H1 (cell line): ENCODE results near the gene ARHGAP42. TPM values are rescaled to one million over a fixed set of nuclear protein-coding genes. Genes with fewer than 3 reads are reported as not detected.

Experiments used
- CTCF ChIA-PET: fragments of 300-600 bp; sonication (Branson Sonifier 250); formaldehyde crosslinking; loops from one replicate; lab custom pipeline; 2021; ENCODE audit not compliant: partially characterized antibody; lab: Charles Lee
- POLR2A ChIA-PET: fragments of 300-600 bp; sonication (Branson Sonifier 250); formaldehyde crosslinking; loops from one replicate; lab custom pipeline; 2021; ENCODE audit warnings: inconsistent platforms; ENCODE audit not compliant: partially characterized antibody; lab: Charles Lee
- DNase-seq, 2 experiments: peaks; one replicate each; pipeline versions ENCODE4 v3.0.0 to v3.0.0-alpha.2; 2010 to 2022; ENCODE audit warnings: low spot score in 2 of 2, low read depth in 1 of 2, mixed read lengths in 1 of 2
- FAIRE-seq: peaks from 2 replicates; lab custom pipeline; 2011; peaks lifted over from hg19 to GRCh38; lab: Jason Lieb, UNC
- H2AFZ ChIP-seq: 2 replicates; pipeline ENCODE4 v1.8.1; 2012; ENCODE audit warnings: low read length, inconsistent platforms
- H2AK5ac ChIP-seq: 2 replicates; pipeline ENCODE4 v1.6.1; 2013; ENCODE audit warnings: low read depth, low read length
- H2BK120ac ChIP-seq: replicated peaks from 2 replicates; pipeline ENCODE3; 2013; ENCODE audit warnings: low read depth, low read length, inconsistent platforms
- H2BK12ac ChIP-seq: 2 replicates; pipeline ENCODE4 v1.6.1; 2013; ENCODE audit warnings: low read depth, low read length
- H2BK15ac ChIP-seq: 2 replicates; pipeline ENCODE4 v1.6.1; 2013; ENCODE audit warnings: low read length
- H2BK20ac ChIP-seq: 2 replicates; pipeline ENCODE4 v1.6.1; 2013; ENCODE audit warnings: low read length
- H2BK5ac ChIP-seq: 2 replicates; pipeline ENCODE4 v1.6.1; 2013; ENCODE audit warnings: low read depth, low read length
- H3K14ac ChIP-seq: 2 replicates; pipeline ENCODE4 v1.6.1; 2013; ENCODE audit warnings: inconsistent platforms; ENCODE audit not compliant: insufficient read length
- H3K18ac ChIP-seq: 2 replicates; pipeline ENCODE4 v1.6.1; 2013; ENCODE audit warnings: low read length; ENCODE audit errors: extremely low read depth
- H3K23ac ChIP-seq: 2 replicates; pipeline ENCODE4 v1.6.1; 2013; ENCODE audit warnings: inconsistent platforms; ENCODE audit not compliant: insufficient read length
- H3K23me2 ChIP-seq: 2 replicates; pipeline ENCODE4 v1.6.1; 2013; ENCODE audit warnings: low read depth, low read length
- H3K27ac ChIP-seq: 2 replicates; pipeline ENCODE4 v1.6.1; 2011; ENCODE audit warnings: low read depth, low read length, inconsistent platforms
- H3K27me3 ChIP-seq, 4 experiments: replicated peaks in 1 of 4; 1 replicate in 1 of 4; 2 replicates in 3 of 4; pipeline versions ENCODE4 v1.6.1 to v1.8.1; 2011 to 2013; ENCODE audit warnings: low read length in 3 of 4, mild to moderate bottlenecking in 3 of 4, inconsistent platforms in 2 of 4, mixed read lengths in 2 of 4, moderate library complexity in 1 of 4; ENCODE audit not compliant: control insufficient read depth in 3 of 4, insufficient read depth in 3 of 4; ENCODE audit errors: extremely low read depth in 1 of 4
- H3K36me3 ChIP-seq, 4 experiments: 2 replicates each; pipeline versions ENCODE4 v1.6.1 to v1.8.1; 2011 to 2013; ENCODE audit warnings: mild to moderate bottlenecking in 4 of 4, low read length in 3 of 4, moderate library complexity in 2 of 4, control low read depth in 1 of 4, inconsistent platforms in 1 of 4; ENCODE audit not compliant: insufficient read depth in 4 of 4, control insufficient read depth in 2 of 4
- H3K4ac ChIP-seq: replicated peaks from 2 replicates; pipeline ENCODE3; 2013; ENCODE audit warnings: low read length, low read depth, mixed read lengths, inconsistent platforms; ENCODE audit not compliant: insufficient read length
- H3K4me1 ChIP-seq, 4 experiments: replicated peaks in 1 of 4; 1 replicate in 1 of 4; 2 replicates in 3 of 4; pipeline versions ENCODE4 v1.6.1 to v1.8.1; 2011 to 2013; ENCODE audit warnings: low read length in 3 of 4, inconsistent platforms in 2 of 4, mixed read lengths in 1 of 4; ENCODE audit not compliant: insufficient read depth in 4 of 4, control insufficient read depth in 3 of 4
- H3K4me2 ChIP-seq, 2 experiments: 2 replicates each; pipeline versions ENCODE4 v1.6.1 to v1.8.1; 2011 to 2013; ENCODE audit warnings: low read depth in 2 of 2, low read length in 2 of 2, control low read depth in 1 of 2, inconsistent platforms in 1 of 2, mild to moderate bottlenecking in 1 of 2; ENCODE audit not compliant: insufficient read depth in 1 of 2
- H3K4me3 ChIP-seq, 4 experiments: fragments of 200-600, 300-600 bp in 1 of 4; sonication (generic), shearing (Covaris generic), sonication (Bioruptor Twin) in 1 of 4; 2 replicates each; pipeline versions ENCODE4 v1.5.1 to v1.8.1; 2011 to 2016; ENCODE audit warnings: low read length in 4 of 4, low read depth in 3 of 4, control low read depth in 2 of 4, inconsistent platforms in 2 of 4, mild to moderate bottlenecking in 2 of 4, mixed read lengths in 1 of 4, moderate library complexity in 1 of 4; ENCODE audit not compliant: insufficient read depth in 2 of 4; ENCODE audit errors: extremely low read depth in 1 of 4
- H3K56ac ChIP-seq: replicated peaks from 2 replicates; pipeline ENCODE3; 2013; ENCODE audit warnings: low read depth, mild to moderate bottlenecking, mixed read lengths, low read length, inconsistent platforms; ENCODE audit not compliant: insufficient read length
- H3K79me1 ChIP-seq: 2 replicates; pipeline ENCODE4 v1.6.1; 2013; ENCODE audit warnings: low read depth, low read length, control low read depth
- H3K79me2 ChIP-seq, 2 experiments: 2 replicates each; pipeline versions ENCODE4 v1.6.1 to v1.8.1; 2012 to 2013; ENCODE audit warnings: low read length in 2 of 2, mild to moderate bottlenecking in 2 of 2, inconsistent platforms in 1 of 2; ENCODE audit not compliant: insufficient read depth in 2 of 2, control insufficient read depth in 1 of 2
- H3K9ac ChIP-seq, 4 experiments: replicated peaks in 1 of 4; 1 replicate in 1 of 4; 2 replicates in 3 of 4; pipeline versions ENCODE4 v1.6.1 to v1.8.1; 2011 to 2013; ENCODE audit warnings: low read depth in 3 of 4, low read length in 3 of 4, control low read depth in 2 of 4, mild to moderate bottlenecking in 2 of 4, moderate library complexity in 2 of 4, inconsistent platforms in 1 of 4; ENCODE audit errors: extremely low read depth in 1 of 4
- H3K9me3 ChIP-seq, 2 experiments: 2 replicates each; pipeline versions ENCODE4 v1.6.1 to v1.8.1; 2012 to 2013; ENCODE audit warnings: mild to moderate bottlenecking in 2 of 2, moderate library complexity in 2 of 2, control low read depth in 1 of 2, inconsistent platforms in 1 of 2, low read depth in 1 of 2, low read length in 1 of 2, mixed read lengths in 1 of 2; ENCODE audit not compliant: insufficient read depth in 2 of 2
- H4K20me1 ChIP-seq, 2 experiments: replicated peaks in 1 of 2; 2 replicates each; pipeline versions ENCODE3 to v1.8.1; 2011 to 2013; ENCODE audit warnings: inconsistent platforms in 2 of 2, low read length in 2 of 2, mild to moderate bottlenecking in 1 of 2; ENCODE audit not compliant: insufficient read depth in 2 of 2, control insufficient read depth in 1 of 2
- H4K5ac ChIP-seq: 2 replicates; pipeline ENCODE4 v1.6.1; 2013; ENCODE audit warnings: low read length, low read depth, mixed read lengths, inconsistent platforms; ENCODE audit not compliant: insufficient read length
- H4K8ac ChIP-seq: 2 replicates; pipeline ENCODE4 v1.8.0; 2013; ENCODE audit warnings: mild to moderate bottlenecking, moderate library complexity, low read length, inconsistent platforms; ENCODE audit not compliant: insufficient read depth; ENCODE audit errors: extremely low read depth
- H4K91ac ChIP-seq: replicated peaks from 2 replicates; pipeline ENCODE3; 2013; ENCODE audit warnings: low read length, mixed read lengths, inconsistent platforms; ENCODE audit not compliant: insufficient read length
- ATF2 ChIP-seq: IDR thresholded peaks from 2 replicates; pipeline ENCODE4 v1.6.1; 2012; ENCODE audit warnings: low read length, inconsistent platforms
- WGBS, 2 experiments: shearing (Covaris generic) in 1 of 2; methylation state at CpG; one replicate each; pipeline versions ENCODE4 v1.1.6 to v1.1.7; 2013 to 2015; ENCODE audit warnings: low lambda C conversion rate in 2 of 2, mixed read lengths in 2 of 2, inconsistent platforms in 1 of 2, low coverage in 1 of 2, missing lambda C conversion rate in 1 of 2; ENCODE audit not compliant: insufficient replicate concordance in 2 of 2, insufficient coverage in 1 of 2, insufficient read length in 1 of 2; ENCODE audit errors: extremely low coverage in 1 of 2, missing lambda C conversion rate in 1 of 2; 5-methylcytosine and 5-hydroxymethylcytosine counted together
- polyA plus RNA-seq, 7 experiments: library from polyadenylated mRNA; depleted of rRNA in 3 of 7; stranded (reverse) in 5 of 7; unstranded in 2 of 7; fragments of >200 nt in 5 of 7; fragments of 200-250 nt in 2 of 7; gene quantifications; 1 replicate in 5 of 7; 2 replicates in 1 of 7; 4 replicates in 1 of 7; pipeline versions ENCODE4 v1.2.1 to v1.2.3, GENCODE V29; 2011 to 2013; ENCODE audit warnings: missing spikeins in 2 of 7, mixed read lengths in 2 of 7
- total RNA-seq: library from RNA; stranded (reverse); fragmentation: NEBNext Ultra II Directional; extraction: Animal tissue kit (Norgen Biotek cat#: 25700); gene quantifications from 2 replicates; pipeline ENCODE4 v1.2.1, GENCODE V29; 2021

ARHGAP42 gene
- total and polyA plus RNA-seq, 2 of the 8 experiments (the other 6 are each of a cell fraction or from before 2014, with no cell fraction given): 22.2 to 33.5 TPM

DNA sequence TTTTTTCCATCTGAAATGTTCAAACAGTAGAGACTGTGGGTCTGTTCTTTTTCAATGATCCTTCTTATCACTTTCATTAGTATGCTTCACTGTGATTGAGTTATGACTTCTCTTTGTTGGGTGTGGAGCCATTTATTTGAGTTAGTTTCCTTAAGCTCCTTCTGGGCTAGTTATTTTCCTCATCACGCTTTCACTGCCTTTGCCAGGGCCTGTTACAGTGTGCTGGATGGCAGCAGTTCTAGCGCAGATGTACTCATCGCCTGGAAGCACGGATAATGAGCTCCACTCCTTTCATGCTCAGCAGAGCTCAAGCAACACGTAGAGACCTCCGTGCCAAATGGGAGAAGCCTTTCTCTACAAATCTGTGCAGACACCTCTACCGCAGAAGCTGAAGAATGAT lies 7.0 kb upstream of the ARHGAP42 start:
- Histone ChIP-seq H4K8ac (no peak overlapping the region), H2BK15ac (peak overlapping the region; percentile 93), H3K4me1 (peaks cover 2 to 8% (median 4%) of the 10 kb centered on the region in 4 experiments; a peak in 5 of 7 replicates), H3K27me3 (no peaks in the 10 kb centered on the region), H4K91ac (no peak overlapping the region), H3K79me1 (no peaks in the 10 kb centered on the region), H3K36me3 (no peaks in the 10 kb centered on the region), H3K23ac (no peak overlapping the region), H4K20me1 (no peaks in the 10 kb centered on the region), H3K4me3 (no peak overlapping the region), H3K56ac (no peak overlapping the region), H3K9ac (no peak overlapping the region), H3K79me2 (no peaks in the 10 kb centered on the region), H3K23me2 (no peaks in the 10 kb centered on the region; the same call in 1 of the 2 replicates), H3K27ac (no peak overlapping the region), H2BK120ac (peak overlapping the region; percentile 7), H3K9me3 (no peaks in the 10 kb centered on the region), H3K4ac (no peak overlapping the region), H2BK5ac (no peak overlapping the region), H2BK12ac (0 out of 2 replicates have a peak overlapping the region, but pooled peaks have one; percentile 45), H2AFZ (peak overlapping the region; percentile 42), H3K18ac (no peak overlapping the region), H4K5ac (no peak overlapping the region), H3K4me2 (no peak overlapping the region), H2BK20ac (no peak overlapping the region), H3K14ac (no peak overlapping the region), H2AK5ac (no peak overlapping the region)
- WGBS, 2 experiments: 86% methylated on average over 7 of the region's 7 CpGs; no CpG with 5 or more reads in 1 of the 2 experiments
- ChIA-PET POLR2A (no interaction called here), CTCF (interaction anchor here (0.6 to 3.9 kb wide), 8 partner anchors 33 to 261 kb away, joined by 3 to 25 read pairs (median 4); no protein-coding TSS in a partner anchor)
- FAIRE-seq (no peak), DNase-seq (no peak)
- TF ChIP-seq ATF2: no peak
